GM23248 (cell line): ENCODE measurements around the gene SH3BGRL2.

Source experiments
- EZH2 ChIP-seq: fragments of 200-600 bp; sonication (generic); IDR thresholded peaks from 2 replicates; pipeline ENCODE4 v1.6.1; 2018; ENCODE audit warnings: antibody characterized with exemption, mild to moderate bottlenecking; ENCODE audit not compliant: insufficient read depth, poor library complexity, severe bottlenecking
- EZH2phosphoT487 ChIP-seq: fragments of 200-600 bp; sonication (generic); IDR thresholded peaks from 2 replicates; pipeline ENCODE4 v1.6.1; 2018; ENCODE audit warnings: antibody characterized with exemption, moderate library complexity, mild to moderate bottlenecking, low read depth; ENCODE audit not compliant: insufficient read depth

DNA sequence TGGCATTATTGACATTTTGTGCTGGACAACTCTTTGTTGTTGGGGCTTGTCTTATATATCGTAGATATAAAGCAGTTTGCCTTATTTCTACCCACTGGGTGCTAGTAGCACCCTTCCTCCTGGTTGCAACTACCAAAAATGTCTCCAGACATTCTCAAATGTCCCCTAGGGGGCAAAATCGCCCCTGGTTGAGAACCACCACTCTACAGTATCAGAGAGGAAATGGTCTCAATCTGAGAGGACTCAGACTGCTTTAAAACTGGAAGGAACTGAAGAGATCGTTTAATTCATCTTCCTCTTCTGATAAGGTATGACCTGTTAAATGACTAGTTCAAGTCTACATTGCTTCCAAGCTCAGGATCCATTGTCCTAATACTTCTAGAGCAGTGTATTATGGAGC lies 14.9 kb downstream of the SH3BGRL2 start:
- TF ChIP-seq EZH2 (no peak), EZH2phosphoT487 (no peak)
